H1 (cell line): Measurements from ENCODE around the gene COL25A1. TPM values are rescaled to one million over a fixed set of nuclear protein-coding genes. Genes with fewer than 3 reads are reported as not detected.

Experiments
- CTCF ChIA-PET: fragments of 300-600 bp; sonication (Branson Sonifier 250); formaldehyde crosslinking; loops from one replicate; lab custom pipeline; 2021; ENCODE audit not compliant: partially characterized antibody; lab: Charles Lee
- POLR2A ChIA-PET: fragments of 300-600 bp; sonication (Branson Sonifier 250); formaldehyde crosslinking; loops from one replicate; lab custom pipeline; 2021; ENCODE audit warnings: inconsistent platforms; ENCODE audit not compliant: partially characterized antibody; lab: Charles Lee
- DNase-seq, 2 experiments: peaks; one replicate each; pipeline versions ENCODE4 v3.0.0 to v3.0.0-alpha.2; 2010 to 2022; ENCODE audit warnings: low spot score in 2 of 2, low read depth in 1 of 2, mixed read lengths in 1 of 2
- FAIRE-seq: peaks from 2 replicates; lab custom pipeline; 2011; peaks lifted over from hg19 to GRCh38; lab: Jason Lieb, UNC
- H2AFZ ChIP-seq: 2 replicates; pipeline ENCODE4 v1.8.1; 2012; ENCODE audit warnings: low read length, inconsistent platforms
- H2AK5ac ChIP-seq: 2 replicates; pipeline ENCODE4 v1.6.1; 2013; ENCODE audit warnings: low read depth, low read length
- H2BK120ac ChIP-seq: replicated peaks from 2 replicates; pipeline ENCODE3; 2013; ENCODE audit warnings: low read depth, low read length, inconsistent platforms
- H2BK12ac ChIP-seq: 2 replicates; pipeline ENCODE4 v1.6.1; 2013; ENCODE audit warnings: low read depth, low read length
- H2BK15ac ChIP-seq: 2 replicates; pipeline ENCODE4 v1.6.1; 2013; ENCODE audit warnings: low read length
- H2BK20ac ChIP-seq: 2 replicates; pipeline ENCODE4 v1.6.1; 2013; ENCODE audit warnings: low read length
- H2BK5ac ChIP-seq: 2 replicates; pipeline ENCODE4 v1.6.1; 2013; ENCODE audit warnings: low read depth, low read length
- H3K14ac ChIP-seq: 2 replicates; pipeline ENCODE4 v1.6.1; 2013; ENCODE audit warnings: inconsistent platforms; ENCODE audit not compliant: insufficient read length
- H3K18ac ChIP-seq: 2 replicates; pipeline ENCODE4 v1.6.1; 2013; ENCODE audit warnings: low read length; ENCODE audit errors: extremely low read depth
- H3K23ac ChIP-seq: 2 replicates; pipeline ENCODE4 v1.6.1; 2013; ENCODE audit warnings: inconsistent platforms; ENCODE audit not compliant: insufficient read length
- H3K23me2 ChIP-seq: 2 replicates; pipeline ENCODE4 v1.6.1; 2013; ENCODE audit warnings: low read depth, low read length
- H3K27ac ChIP-seq: 2 replicates; pipeline ENCODE4 v1.6.1; 2011; ENCODE audit warnings: low read depth, low read length, inconsistent platforms
- H3K27me3 ChIP-seq, 4 experiments: replicated peaks in 1 of 4; 1 replicate in 1 of 4; 2 replicates in 3 of 4; pipeline versions ENCODE4 v1.6.1 to v1.8.1; 2011 to 2013; ENCODE audit warnings: low read length in 3 of 4, mild to moderate bottlenecking in 3 of 4, inconsistent platforms in 2 of 4, mixed read lengths in 2 of 4, moderate library complexity in 1 of 4; ENCODE audit not compliant: control insufficient read depth in 3 of 4, insufficient read depth in 3 of 4; ENCODE audit errors: extremely low read depth in 1 of 4
- H3K36me3 ChIP-seq, 4 experiments: 2 replicates each; pipeline versions ENCODE4 v1.6.1 to v1.8.1; 2011 to 2013; ENCODE audit warnings: mild to moderate bottlenecking in 4 of 4, low read length in 3 of 4, moderate library complexity in 2 of 4, control low read depth in 1 of 4, inconsistent platforms in 1 of 4; ENCODE audit not compliant: insufficient read depth in 4 of 4, control insufficient read depth in 2 of 4
- H3K4ac ChIP-seq: replicated peaks from 2 replicates; pipeline ENCODE3; 2013; ENCODE audit warnings: low read length, low read depth, mixed read lengths, inconsistent platforms; ENCODE audit not compliant: insufficient read length
- H3K4me1 ChIP-seq, 4 experiments: replicated peaks in 1 of 4; 1 replicate in 1 of 4; 2 replicates in 3 of 4; pipeline versions ENCODE4 v1.6.1 to v1.8.1; 2011 to 2013; ENCODE audit warnings: low read length in 3 of 4, inconsistent platforms in 2 of 4, mixed read lengths in 1 of 4; ENCODE audit not compliant: insufficient read depth in 4 of 4, control insufficient read depth in 3 of 4
- H3K4me2 ChIP-seq, 2 experiments: 2 replicates each; pipeline versions ENCODE4 v1.6.1 to v1.8.1; 2011 to 2013; ENCODE audit warnings: low read depth in 2 of 2, low read length in 2 of 2, control low read depth in 1 of 2, inconsistent platforms in 1 of 2, mild to moderate bottlenecking in 1 of 2; ENCODE audit not compliant: insufficient read depth in 1 of 2
- H3K4me3 ChIP-seq, 4 experiments: fragments of 200-600, 300-600 bp in 1 of 4; sonication (generic), shearing (Covaris generic), sonication (Bioruptor Twin) in 1 of 4; 2 replicates each; pipeline versions ENCODE4 v1.5.1 to v1.8.1; 2011 to 2016; ENCODE audit warnings: low read length in 4 of 4, low read depth in 3 of 4, control low read depth in 2 of 4, inconsistent platforms in 2 of 4, mild to moderate bottlenecking in 2 of 4, mixed read lengths in 1 of 4, moderate library complexity in 1 of 4; ENCODE audit not compliant: insufficient read depth in 2 of 4; ENCODE audit errors: extremely low read depth in 1 of 4
- H3K56ac ChIP-seq: replicated peaks from 2 replicates; pipeline ENCODE3; 2013; ENCODE audit warnings: low read depth, mild to moderate bottlenecking, mixed read lengths, low read length, inconsistent platforms; ENCODE audit not compliant: insufficient read length
- H3K79me1 ChIP-seq: 2 replicates; pipeline ENCODE4 v1.6.1; 2013; ENCODE audit warnings: low read depth, low read length, control low read depth
- H3K79me2 ChIP-seq, 2 experiments: 2 replicates each; pipeline versions ENCODE4 v1.6.1 to v1.8.1; 2012 to 2013; ENCODE audit warnings: low read length in 2 of 2, mild to moderate bottlenecking in 2 of 2, inconsistent platforms in 1 of 2; ENCODE audit not compliant: insufficient read depth in 2 of 2, control insufficient read depth in 1 of 2
- H3K9ac ChIP-seq, 4 experiments: replicated peaks in 1 of 4; 1 replicate in 1 of 4; 2 replicates in 3 of 4; pipeline versions ENCODE4 v1.6.1 to v1.8.1; 2011 to 2013; ENCODE audit warnings: low read depth in 3 of 4, low read length in 3 of 4, control low read depth in 2 of 4, mild to moderate bottlenecking in 2 of 4, moderate library complexity in 2 of 4, inconsistent platforms in 1 of 4; ENCODE audit errors: extremely low read depth in 1 of 4
- H3K9me3 ChIP-seq, 2 experiments: 2 replicates each; pipeline versions ENCODE4 v1.6.1 to v1.8.1; 2012 to 2013; ENCODE audit warnings: mild to moderate bottlenecking in 2 of 2, moderate library complexity in 2 of 2, control low read depth in 1 of 2, inconsistent platforms in 1 of 2, low read depth in 1 of 2, low read length in 1 of 2, mixed read lengths in 1 of 2; ENCODE audit not compliant: insufficient read depth in 2 of 2
- H4K20me1 ChIP-seq, 2 experiments: replicated peaks in 1 of 2; 2 replicates each; pipeline versions ENCODE3 to v1.8.1; 2011 to 2013; ENCODE audit warnings: inconsistent platforms in 2 of 2, low read length in 2 of 2, mild to moderate bottlenecking in 1 of 2; ENCODE audit not compliant: insufficient read depth in 2 of 2, control insufficient read depth in 1 of 2
- H4K5ac ChIP-seq: 2 replicates; pipeline ENCODE4 v1.6.1; 2013; ENCODE audit warnings: low read length, low read depth, mixed read lengths, inconsistent platforms; ENCODE audit not compliant: insufficient read length
- H4K8ac ChIP-seq: 2 replicates; pipeline ENCODE4 v1.8.0; 2013; ENCODE audit warnings: mild to moderate bottlenecking, moderate library complexity, low read length, inconsistent platforms; ENCODE audit not compliant: insufficient read depth; ENCODE audit errors: extremely low read depth
- H4K91ac ChIP-seq: replicated peaks from 2 replicates; pipeline ENCODE3; 2013; ENCODE audit warnings: low read length, mixed read lengths, inconsistent platforms; ENCODE audit not compliant: insufficient read length
- CBX8 ChIP-seq: fragments of 300-800, 300-1000 bp; sonication (generic); IDR thresholded peaks from 2 replicates; pipeline ENCODE4 v1.7.1; 2016; ENCODE audit warnings: low read depth, low read length, borderline replicate concordance
- CHD2 ChIP-seq: IDR thresholded peaks from 2 replicates; pipeline ENCODE4 v1.6.1; 2012; ENCODE audit warnings: low read length, improper control_type of control experiment
- CREB1 ChIP-seq: IDR thresholded peaks from 2 replicates; pipeline ENCODE4 v1.6.1; 2012; ENCODE audit warnings: inconsistent platforms
- FOSL1 ChIP-seq: IDR thresholded peaks from 2 replicates; pipeline ENCODE4 v1.6.1; 2011; ENCODE audit warnings: mild to moderate bottlenecking, low read depth, low read length, moderate library complexity; ENCODE audit not compliant: insufficient read depth
- GABPA ChIP-seq: IDR thresholded peaks from 2 replicates; pipeline ENCODE4 v1.6.1; 2011; ENCODE audit warnings: mild to moderate bottlenecking, low read length, moderate library complexity, borderline replicate concordance; ENCODE audit not compliant: insufficient read depth
- KDM1A ChIP-seq: fragments of 200-600, 300-600 bp; sonication (generic); IDR thresholded peaks from 2 replicates; pipeline ENCODE4 v1.7.1; 2016; ENCODE audit warnings: mild to moderate bottlenecking, low read length, borderline replicate concordance
- RFX5 ChIP-seq: IDR thresholded peaks from 2 replicates; pipeline ENCODE4 v1.6.1; 2011; ENCODE audit warnings: low read depth, low read length, improper control_type of control experiment, borderline replicate concordance
- SUZ12 ChIP-seq: fragments of 200-600 bp; sonication (generic); IDR thresholded peaks from 2 replicates; pipeline ENCODE4 v1.6.1; 2012; ENCODE audit warnings: mild to moderate bottlenecking, inconsistent platforms, low read length, moderate library complexity, mixed read lengths
- TEAD4 ChIP-seq: IDR thresholded peaks from 2 replicates; pipeline ENCODE4 v1.6.1; 2012; ENCODE audit warnings: low read depth, low read length, inconsistent platforms, mixed read lengths
- WGBS, 2 experiments: shearing (Covaris generic) in 1 of 2; methylation state at CpG; one replicate each; pipeline versions ENCODE4 v1.1.6 to v1.1.7; 2013 to 2015; ENCODE audit warnings: low lambda C conversion rate in 2 of 2, mixed read lengths in 2 of 2, inconsistent platforms in 1 of 2, low coverage in 1 of 2, missing lambda C conversion rate in 1 of 2; ENCODE audit not compliant: insufficient replicate concordance in 2 of 2, insufficient coverage in 1 of 2, insufficient read length in 1 of 2; ENCODE audit errors: extremely low coverage in 1 of 2, missing lambda C conversion rate in 1 of 2; 5-methylcytosine and 5-hydroxymethylcytosine counted together
- polyA plus RNA-seq, 7 experiments: library from polyadenylated mRNA; depleted of rRNA in 3 of 7; stranded (reverse) in 5 of 7; unstranded in 2 of 7; fragments of >200 nt in 5 of 7; fragments of 200-250 nt in 2 of 7; gene quantifications; 1 replicate in 5 of 7; 2 replicates in 1 of 7; 4 replicates in 1 of 7; pipeline versions ENCODE4 v1.2.1 to v1.2.3, GENCODE V29; 2011 to 2013; ENCODE audit warnings: missing spikeins in 2 of 7, mixed read lengths in 2 of 7
- total RNA-seq: library from RNA; stranded (reverse); fragmentation: NEBNext Ultra II Directional; extraction: Animal tissue kit (Norgen Biotek cat#: 25700); gene quantifications from 2 replicates; pipeline ENCODE4 v1.2.1, GENCODE V29; 2021
- TF ChIP-seq, protein P1 (sequence below): IDR thresholded peaks from 2 replicates; pipeline ENCODE4 v1.6.1; 2012; ENCODE audit warnings: low read length, inconsistent platforms
- TF ChIP-seq, protein P2 (sequence below): IDR thresholded peaks from 2 replicates; pipeline ENCODE4 v1.6.1; 2012; ENCODE audit warnings: inconsistent platforms

The COL25A1 gene
- total and polyA plus RNA-seq, 2 of the 8 experiments (the other 6 are each of a cell fraction or from before 2014, with no cell fraction given) = 1.1 to 8.3 TPM

DNA sequence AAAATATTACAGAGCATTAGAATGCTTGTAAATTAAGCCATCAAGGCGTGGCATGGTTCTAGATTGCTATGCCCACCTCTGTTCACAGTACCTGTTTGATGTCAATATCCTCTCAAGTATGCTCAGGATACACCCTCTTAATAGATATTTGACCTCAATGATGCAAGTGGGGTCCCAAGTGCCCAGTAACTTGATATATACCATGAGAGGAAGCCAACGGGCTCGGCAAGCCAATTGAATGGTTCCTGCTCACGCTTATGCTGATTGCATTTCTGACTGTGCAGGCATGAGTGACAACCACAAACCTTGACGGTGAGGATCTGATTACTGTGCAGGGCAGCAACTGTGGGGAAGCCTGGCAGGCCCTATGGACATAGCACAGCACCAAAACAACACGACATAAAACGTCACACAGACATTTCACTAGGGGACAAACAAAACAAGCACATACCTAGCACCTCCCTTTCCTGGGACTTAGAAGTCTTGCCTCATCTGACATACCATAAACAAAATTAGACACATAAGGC lies 360.5 kb downstream of the COL25A1 start:
- no peak overlapping the region for H2BK15ac ChIP-seq
- no peak overlapping the region for H3K18ac ChIP-seq
- H2BK5ac ChIP-seq = no peak overlapping the region
- no peak overlapping the region for H4K5ac ChIP-seq
- H3K79me1 ChIP-seq = no peaks in the 10 kb centered on the region
- H3K4me1 ChIP-seq = peaks cover 0 to 5% (median 1%) of the 10 kb centered on the region in 4 experiments; a peak in 3 of 7 replicates
- H3K9ac ChIP-seq = no peak overlapping the region
- no peaks in the 10 kb centered on the region for H3K9me3 ChIP-seq
- H3K23me2 ChIP-seq = no peaks in the 10 kb centered on the region
- no peaks in the 10 kb centered on the region for H3K36me3 ChIP-seq
- no peak overlapping the region for H2BK120ac ChIP-seq
- H3K14ac ChIP-seq = no peak overlapping the region
- POLR2A ChIA-PET = interaction anchor here (0.6 kb wide), 1 partner anchor 187 kb away, joined by 4 read pairs; no protein-coding TSS in a partner anchor
- no peak overlapping the region for H2AK5ac ChIP-seq
- no peaks in the 10 kb centered on the region for H3K27me3 ChIP-seq
- CTCF ChIA-PET = no interaction called here
- no peak overlapping the region for H2BK12ac ChIP-seq
- no peak overlapping the region for H3K4me3 ChIP-seq
- no peak overlapping the region for H3K23ac ChIP-seq
- DNase-seq (no peak), FAIRE-seq (no peak)
- H3K4me2 ChIP-seq = no peak overlapping the region
- 84% methylated on average over 7 of the region's 7 CpGs; no CpG with 5 or more reads in 1 of the 2 experiments for WGBS, 2 experiments
- no peaks in the 10 kb centered on the region for H3K79me2 ChIP-seq
- H3K4ac ChIP-seq = no peak overlapping the region
- no peaks in the 10 kb centered on the region for H4K20me1 ChIP-seq
- H2BK20ac ChIP-seq = no peak overlapping the region
- no peak overlapping the region for H3K27ac ChIP-seq
- H4K91ac ChIP-seq = no peak overlapping the region
- H4K8ac ChIP-seq = no peak overlapping the region
- H2AFZ ChIP-seq = no peak overlapping the region
- H3K56ac ChIP-seq = no peak overlapping the region
- TF ChIP-seq TEAD4 (no peak), CREB1 (no peak), SUZ12 (no peak), CBX8 (no peak), RFX5 (no peak), CHD2 (no peak), FOSL1 (no peak), GABPA (no peak), KDM1A (no peak)
- TF ChIP-seq, protein P1, sequence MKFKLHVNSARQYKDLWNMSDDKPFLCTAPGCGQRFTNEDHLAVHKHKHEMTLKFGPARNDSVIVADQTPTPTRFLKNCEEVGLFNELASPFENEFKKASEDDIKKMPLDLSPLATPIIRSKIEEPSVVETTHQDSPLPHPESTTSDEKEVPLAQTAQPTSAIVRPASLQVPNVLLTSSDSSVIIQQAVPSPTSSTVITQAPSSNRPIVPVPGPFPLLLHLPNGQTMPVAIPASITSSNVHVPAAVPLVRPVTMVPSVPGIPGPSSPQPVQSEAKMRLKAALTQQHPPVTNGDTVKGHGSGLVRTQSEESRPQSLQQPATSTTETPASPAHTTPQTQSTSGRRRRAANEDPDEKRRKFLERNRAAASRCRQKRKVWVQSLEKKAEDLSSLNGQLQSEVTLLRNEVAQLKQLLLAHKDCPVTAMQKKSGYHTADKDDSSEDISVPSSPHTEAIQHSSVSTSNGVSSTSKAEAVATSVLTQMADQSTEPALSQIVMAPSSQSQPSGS = no peak
- TF ChIP-seq, protein P2, sequence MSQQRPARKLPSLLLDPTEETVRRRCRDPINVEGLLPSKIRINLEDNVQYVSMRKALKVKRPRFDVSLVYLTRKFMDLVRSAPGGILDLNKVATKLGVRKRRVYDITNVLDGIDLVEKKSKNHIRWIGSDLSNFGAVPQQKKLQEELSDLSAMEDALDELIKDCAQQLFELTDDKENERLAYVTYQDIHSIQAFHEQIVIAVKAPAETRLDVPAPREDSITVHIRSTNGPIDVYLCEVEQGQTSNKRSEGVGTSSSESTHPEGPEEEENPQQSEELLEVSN = no peak
